Effector CD8-positive, alpha-beta T cell (primary cell): Measurements from ENCODE around the gene MAP2K1.

ENCODE experiments used
- DNase-seq: peaks from one replicate; lab custom pipeline; 2025; lab: John Stamatoyannopoulos, UW

Gene MAP2K1

DNA sequence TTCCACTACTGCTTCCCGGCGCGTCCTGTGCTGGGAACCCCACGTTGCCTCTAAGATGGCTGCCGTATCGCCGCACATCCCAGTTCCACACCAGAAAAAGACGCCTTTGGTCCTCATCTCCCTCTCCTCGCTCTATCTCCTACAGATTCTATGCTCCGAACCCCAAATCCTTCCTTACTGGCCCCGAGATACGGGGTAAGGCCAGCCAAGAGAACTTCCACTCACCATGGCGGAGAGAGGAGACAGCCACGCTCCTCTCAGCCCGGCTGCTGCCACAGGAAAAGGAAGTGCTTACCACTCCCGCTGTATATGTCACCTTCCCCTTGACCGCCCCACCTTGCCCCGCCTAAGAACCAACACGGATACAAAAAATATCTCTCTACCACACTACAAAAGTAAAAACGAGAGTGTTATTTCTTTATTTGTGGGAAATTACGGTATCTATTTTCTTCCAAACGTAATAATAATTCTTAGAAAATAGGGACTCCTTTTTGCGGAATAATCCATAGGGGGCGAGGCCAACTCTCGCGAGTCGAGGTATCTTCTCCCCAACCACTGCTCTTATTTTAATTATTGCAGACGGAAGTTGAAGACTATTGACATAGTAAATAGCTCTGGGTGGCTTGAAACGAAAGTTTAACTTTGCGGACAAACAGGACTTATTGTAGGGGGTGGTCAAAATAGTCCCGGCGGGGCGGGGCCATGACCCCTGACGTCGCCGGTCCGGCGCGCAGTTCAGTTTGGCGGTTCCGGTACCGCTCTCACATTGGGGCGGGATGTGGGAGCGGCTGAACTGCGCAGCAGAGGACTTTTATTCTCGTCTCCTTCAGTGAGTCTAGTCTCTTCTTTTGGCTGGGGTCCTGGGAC lies 118.1 kb downstream of the MAP2K1 start, which contains the start of the genes RPL4 and ZWILCH:
Gene RPL4, minus strand, starts transcription at position 293 of the 867 bp plus-strand sequence. Its CDS starts 65 bp downstream, at position 228.
Gene ZWILCH, plus strand, starts transcription at position 764 of the 867 bp plus-strand sequence. Its CDS starts 13 bp downstream, at position 777.
- DNase-seq, result peak; percentile 69

DNA sequence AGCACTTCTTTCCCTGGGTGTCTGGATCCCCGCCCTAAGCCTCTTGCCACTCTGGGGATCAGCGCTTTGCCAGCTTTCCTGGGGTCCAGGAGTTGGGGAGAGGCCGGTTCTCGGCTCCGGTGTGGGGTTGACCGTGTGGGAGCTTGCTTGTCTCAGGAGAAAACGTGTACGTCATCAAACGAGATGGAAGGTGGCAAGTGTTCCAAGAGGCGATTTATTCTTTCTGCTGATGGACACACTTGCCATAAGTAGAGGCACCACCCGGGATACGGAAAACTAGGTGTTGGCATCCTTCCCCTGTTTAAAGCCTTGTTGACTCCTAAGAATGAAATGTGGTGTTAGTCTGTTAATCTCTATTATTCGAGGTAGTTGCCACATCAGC lies 118.7 kb downstream of the MAP2K1 start:
- no peak for DNase-seq

DNA sequence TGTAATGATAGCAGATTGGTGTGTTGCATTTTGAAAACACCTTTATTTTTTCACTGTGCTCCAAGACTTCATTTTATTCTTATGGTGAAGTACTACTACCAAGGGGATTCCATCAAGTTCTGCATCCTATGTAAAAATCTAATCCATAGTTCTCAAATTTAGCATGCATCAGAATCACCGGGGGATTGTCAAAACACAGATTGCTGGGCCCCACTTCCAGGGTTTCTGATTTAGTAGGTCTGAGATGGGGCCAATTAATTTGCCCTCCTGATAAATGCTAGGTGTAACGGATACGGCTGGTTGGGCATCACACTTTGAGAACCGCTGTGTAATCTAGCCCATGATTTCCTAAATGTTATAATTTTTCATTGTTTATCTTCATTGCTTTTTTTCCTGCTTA lies 119.1 kb downstream of the MAP2K1 start:
- no peak for DNase-seq

DNA sequence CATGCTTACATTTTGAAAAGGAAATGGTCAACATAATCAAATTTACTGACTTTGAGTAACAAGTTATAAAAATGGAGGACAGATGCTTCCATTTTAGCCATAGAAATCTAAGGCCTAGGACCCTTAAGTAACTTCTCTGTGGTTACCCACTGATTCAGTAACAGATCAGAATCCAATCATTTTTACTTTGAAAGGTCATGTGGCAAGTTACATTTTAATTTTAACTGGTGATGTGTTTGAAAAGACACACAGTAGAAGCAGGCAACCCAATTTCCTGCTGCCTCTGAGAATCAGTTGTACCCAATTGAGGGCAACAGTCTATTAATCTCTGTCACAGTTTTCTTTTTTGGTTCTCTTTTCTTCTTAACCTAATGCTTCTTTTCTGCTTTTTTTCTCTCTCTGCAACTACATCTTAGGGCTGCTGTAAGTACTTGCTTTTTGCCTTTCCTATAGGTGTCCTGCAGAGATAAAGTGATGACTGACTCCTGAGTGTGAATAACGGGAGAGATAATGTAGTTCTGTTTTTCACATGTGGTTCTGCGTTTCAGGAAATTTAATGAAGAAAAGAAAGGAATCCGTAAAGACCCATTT lies 121.7 kb downstream of the MAP2K1 start:
- no peak for DNase-seq

DNA sequence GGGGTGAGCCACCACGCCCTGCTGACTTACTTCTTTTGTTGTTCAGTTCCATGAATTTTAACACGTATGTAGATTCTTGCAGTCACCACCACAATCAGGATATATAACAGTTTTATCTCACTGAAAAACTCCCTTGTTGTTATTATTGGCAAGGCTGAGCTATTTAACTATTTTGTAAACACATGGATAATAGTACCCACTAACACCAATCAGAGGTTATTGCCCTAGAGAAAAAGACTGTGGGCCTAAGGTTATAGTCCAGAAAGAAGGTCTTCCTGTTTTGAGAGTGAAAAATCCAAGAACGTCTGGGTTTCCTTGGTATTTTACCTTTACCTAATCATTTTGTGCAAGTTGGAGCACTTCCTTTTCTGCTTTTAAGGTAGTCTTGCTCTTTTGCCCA lies 127.9 kb downstream of the MAP2K1 start:
- DNase-seq, result no peak

DNA sequence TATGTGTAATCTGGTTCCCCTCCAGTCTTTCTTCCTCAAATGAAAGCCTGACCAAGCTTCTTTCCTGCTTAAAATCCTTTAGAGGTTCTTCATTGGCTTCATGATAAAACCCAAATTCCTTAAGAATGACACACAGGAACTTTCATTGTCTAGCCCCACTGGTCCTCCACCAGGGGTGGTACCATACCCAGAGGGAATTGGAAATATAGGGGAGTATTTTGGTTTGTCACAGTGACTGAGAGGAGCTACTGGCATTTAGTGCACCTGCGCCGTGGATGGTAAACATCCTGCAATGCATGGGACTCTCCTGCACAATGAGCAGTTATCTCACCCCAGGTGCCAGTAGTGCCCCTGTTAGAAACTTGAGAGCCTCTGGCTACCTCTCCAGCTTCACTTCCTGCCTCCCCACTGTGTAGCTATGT lies 129.2 kb downstream of the MAP2K1 start:
- no peak for DNase-seq

DNA sequence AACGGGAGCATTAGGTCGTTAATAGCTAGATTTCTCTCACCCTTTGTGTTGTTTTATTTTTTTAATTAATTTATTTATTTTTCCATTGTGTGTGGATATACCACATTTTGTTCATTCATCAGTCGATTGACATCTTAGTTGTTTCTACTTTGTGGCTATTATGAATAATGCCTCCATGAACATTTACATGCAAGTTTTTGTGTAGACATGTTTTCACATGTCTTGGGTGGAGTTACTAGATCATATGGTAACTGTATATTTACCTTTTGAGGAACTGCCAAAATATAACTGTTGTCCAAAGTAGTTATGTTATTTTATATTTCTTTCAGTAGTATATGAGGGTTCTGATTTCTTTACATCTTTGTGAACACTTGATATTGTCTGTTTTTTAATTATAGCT lies 137.2 kb downstream of the MAP2K1 start:
- DNase-seq, result no peak

DNA sequence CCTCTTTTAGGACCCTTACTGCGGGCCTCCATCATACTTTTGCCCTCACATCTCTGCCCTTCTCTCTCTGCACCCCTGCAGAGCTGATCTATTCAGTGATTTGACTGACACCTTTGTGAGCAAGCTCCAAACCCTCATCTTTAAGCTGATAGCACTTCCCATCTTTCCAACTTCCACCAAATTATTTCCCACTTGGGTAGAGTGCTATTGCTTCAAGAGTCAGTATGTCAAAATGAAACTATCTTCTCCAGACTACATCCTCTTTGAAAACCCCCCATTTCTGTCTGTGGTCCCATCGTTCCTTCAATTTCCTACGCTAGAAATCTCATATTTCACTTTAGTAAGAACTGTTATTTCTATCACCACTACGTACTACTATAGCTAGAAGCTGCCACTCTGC lies 138.1 kb downstream of the MAP2K1 start:
- no peak for DNase-seq

DNA sequence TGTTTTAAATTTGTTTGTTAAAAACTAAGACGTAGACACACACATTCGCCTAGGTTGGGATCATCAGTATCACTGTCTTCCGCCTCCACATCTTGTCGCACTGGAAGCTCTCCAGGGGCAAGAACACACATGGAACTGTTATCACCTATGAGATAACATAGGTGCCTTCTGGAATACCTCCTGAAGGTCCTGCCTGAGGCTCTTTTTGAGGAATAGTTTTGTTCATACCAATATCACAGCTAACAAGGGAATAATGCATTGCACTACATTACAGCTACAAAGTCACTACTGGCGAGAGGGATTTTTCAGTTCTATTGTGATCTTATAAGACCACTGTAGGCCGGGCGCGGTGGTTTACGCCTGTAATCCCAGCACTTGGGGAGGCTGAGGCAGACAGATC lies 148.3 kb downstream of the MAP2K1 start:
- no peak for DNase-seq
